Measurements from ENCODE around the gene SLF1.

SLF1 gene

GRCh38 chr5:94674490-94675382 is 56.3 kb downstream of the SLF1 start:
- no peaks in the 10 kb centered on the region for H3K4me1 ChIP-seq (ENCODE audit: insufficient read depth, low read length)
- no peak overlapping the region for H2AFZ ChIP-seq (ENCODE audit: low read depth, low read length)
- no peaks in the 10 kb centered on the region for H3K9me3 ChIP-seq (ENCODE audit: low read length)
- H3K36me3 ChIP-seq (ENCODE audit: insufficient read depth, low read length), result peaks cover 16% of the 10 kb centered on the region
- no peaks in the 10 kb centered on the region for H3K27me3 ChIP-seq (ENCODE audit: insufficient read depth, low read length)
- no peak overlapping the region for H3K4me3 ChIP-seq (ENCODE audit: low read length)

GRCh38 chr5:94675965-94676618 is 57.6 kb downstream of the SLF1 start:
- Histone ChIP-seq H3K36me3 (ENCODE audit: insufficient read depth, low read length) (peaks cover 14% of the 10 kb centered on the region), H3K27me3 (ENCODE audit: insufficient read depth, low read length) (no peaks in the 10 kb centered on the region), H2AFZ (ENCODE audit: low read depth, low read length) (no peak overlapping the region), H3K4me3 (ENCODE audit: low read length) (no peak overlapping the region), H3K4me1 (ENCODE audit: insufficient read depth, low read length) (no peaks in the 10 kb centered on the region), H3K9me3 (ENCODE audit: low read length) (no peaks in the 10 kb centered on the region)

GRCh38 chr5:94682814-94683520 is 64.5 kb downstream of the SLF1 start:
- Histone ChIP-seq H3K4me1 (ENCODE audit: insufficient read depth, low read length) (peaks cover 9% of the 10 kb centered on the region), H3K9me3 (ENCODE audit: low read length) (no peaks in the 10 kb centered on the region), H3K36me3 (ENCODE audit: insufficient read depth, low read length) (peaks cover 19% of the 10 kb centered on the region), H2AFZ (ENCODE audit: low read depth, low read length) (no peak overlapping the region), H3K27me3 (ENCODE audit: insufficient read depth, low read length) (no peaks in the 10 kb centered on the region), H3K4me3 (ENCODE audit: low read length) (no peak overlapping the region)

- peaks cover 43% of the 10 kb centered on the region for H3K4me1 ChIP-seq (ENCODE audit: insufficient read depth, low read length)
- H3K4me3 ChIP-seq (ENCODE audit: low read length), result no peak overlapping the region
- no peak overlapping the region for H2AFZ ChIP-seq (ENCODE audit: low read depth, low read length)
- H3K36me3 ChIP-seq (ENCODE audit: insufficient read depth, low read length), result peaks cover 18% of the 10 kb centered on the region
- no peaks in the 10 kb centered on the region for H3K9me3 ChIP-seq (ENCODE audit: low read length)
- H3K27me3 ChIP-seq (ENCODE audit: insufficient read depth, low read length), result no peaks in the 10 kb centered on the region
Observed at GRCh38 chr5:94689908-94690307, 71.4 kb downstream of the SLF1 start.

GRCh38 chr5:94690778-94691177 is 72.3 kb downstream of the SLF1 start:
- Histone ChIP-seq H3K4me3 (ENCODE audit: low read length) (no peak overlapping the region), H3K27me3 (ENCODE audit: insufficient read depth, low read length) (no peaks in the 10 kb centered on the region), H3K36me3 (ENCODE audit: insufficient read depth, low read length) (peaks cover 18% of the 10 kb centered on the region), H3K4me1 (ENCODE audit: insufficient read depth, low read length) (peaks cover 37% of the 10 kb centered on the region), H3K9me3 (ENCODE audit: low read length) (no peaks in the 10 kb centered on the region), H2AFZ (ENCODE audit: low read depth, low read length) (no peak overlapping the region)

GRCh38 chr5:94691291-94691690 is 72.8 kb downstream of the SLF1 start:
- no peak overlapping the region for H3K4me3 ChIP-seq (ENCODE audit: low read length)
- H3K36me3 ChIP-seq (ENCODE audit: insufficient read depth, low read length), result peaks cover 20% of the 10 kb centered on the region
- peaks cover 37% of the 10 kb centered on the region for H3K4me1 ChIP-seq (ENCODE audit: insufficient read depth, low read length)
- no peak overlapping the region for H2AFZ ChIP-seq (ENCODE audit: low read depth, low read length)
- no peaks in the 10 kb centered on the region for H3K9me3 ChIP-seq (ENCODE audit: low read length)
- no peaks in the 10 kb centered on the region for H3K27me3 ChIP-seq (ENCODE audit: insufficient read depth, low read length)

- Histone ChIP-seq H2AFZ (ENCODE audit: low read depth, low read length) (no peak overlapping the region), H3K4me3 (ENCODE audit: low read length) (peak overlapping the region; percentile 2), H3K9me3 (ENCODE audit: low read length) (no peaks in the 10 kb centered on the region), H3K36me3 (ENCODE audit: insufficient read depth, low read length) (peaks cover 19% of the 10 kb centered on the region), H3K4me1 (ENCODE audit: insufficient read depth, low read length) (peaks cover 37% of the 10 kb centered on the region), H3K27me3 (ENCODE audit: insufficient read depth, low read length) (no peaks in the 10 kb centered on the region)
Observed at GRCh38 chr5:94691949-94692348, 73.5 kb downstream of the SLF1 start.

- H3K36me3 ChIP-seq (ENCODE audit: insufficient read depth, low read length), result peaks cover 13% of the 10 kb centered on the region
- peak overlapping the region; percentile 2 for H3K4me3 ChIP-seq (ENCODE audit: low read length)
- H3K27me3 ChIP-seq (ENCODE audit: insufficient read depth, low read length), result no peaks in the 10 kb centered on the region
- H3K4me1 ChIP-seq (ENCODE audit: insufficient read depth, low read length), result peaks cover 37% of the 10 kb centered on the region
- H3K9me3 ChIP-seq (ENCODE audit: low read length), result no peaks in the 10 kb centered on the region
- H2AFZ ChIP-seq (ENCODE audit: low read depth, low read length), result no peak overlapping the region
Observed at GRCh38 chr5:94692581-94692980, 74.1 kb downstream of the SLF1 start.

GRCh38 chr5:94693043-94693822 is 74.8 kb downstream of the SLF1 start:
- Histone ChIP-seq H3K4me3 (ENCODE audit: low read length) (peak overlapping the region; percentile 25), H3K27me3 (ENCODE audit: insufficient read depth, low read length) (no peaks in the 10 kb centered on the region), H3K9me3 (ENCODE audit: low read length) (no peaks in the 10 kb centered on the region), H3K4me1 (ENCODE audit: insufficient read depth, low read length) (peaks cover 39% of the 10 kb centered on the region), H2AFZ (ENCODE audit: low read depth, low read length) (no peak overlapping the region), H3K36me3 (ENCODE audit: insufficient read depth, low read length) (peaks cover 9% of the 10 kb centered on the region)

GRCh38 chr5:94693845-94694370 is 75.4 kb downstream of the SLF1 start:
- no peaks in the 10 kb centered on the region for H3K9me3 ChIP-seq (ENCODE audit: low read length)
- H2AFZ ChIP-seq (ENCODE audit: low read depth, low read length), result no peak overlapping the region
- H3K27me3 ChIP-seq (ENCODE audit: insufficient read depth, low read length), result no peaks in the 10 kb centered on the region
- H3K4me1 ChIP-seq (ENCODE audit: insufficient read depth, low read length), result peaks cover 40% of the 10 kb centered on the region
- peaks cover 4% of the 10 kb centered on the region for H3K36me3 ChIP-seq (ENCODE audit: insufficient read depth, low read length)
- H3K4me3 ChIP-seq (ENCODE audit: low read length), result no peak overlapping the region

- Histone ChIP-seq H3K4me1 (ENCODE audit: insufficient read depth, low read length) (peaks cover 38% of the 10 kb centered on the region), H3K36me3 (ENCODE audit: insufficient read depth, low read length) (peaks cover 5% of the 10 kb centered on the region), H3K27me3 (ENCODE audit: insufficient read depth, low read length) (no peaks in the 10 kb centered on the region), H2AFZ (ENCODE audit: low read depth, low read length) (no peak overlapping the region), H3K9me3 (ENCODE audit: low read length) (no peaks in the 10 kb centered on the region), H3K4me3 (ENCODE audit: low read length) (no peak overlapping the region)
Observed at GRCh38 chr5:94694671-94695070, 76.2 kb downstream of the SLF1 start.

GRCh38 chr5:94698197-94698596 is 79.7 kb downstream of the SLF1 start:
- peaks cover 6% of the 10 kb centered on the region for H3K4me1 ChIP-seq (ENCODE audit: insufficient read depth, low read length)
- H3K4me3 ChIP-seq (ENCODE audit: low read length), result no peak overlapping the region
- H3K27me3 ChIP-seq (ENCODE audit: insufficient read depth, low read length), result no peaks in the 10 kb centered on the region
- peaks cover 11% of the 10 kb centered on the region for H3K36me3 ChIP-seq (ENCODE audit: insufficient read depth, low read length)
- no peak overlapping the region for H2AFZ ChIP-seq (ENCODE audit: low read depth, low read length)
- H3K9me3 ChIP-seq (ENCODE audit: low read length), result peaks cover 4% of the 10 kb centered on the region
